ENCODE results near the gene GNAQ. TPM values are rescaled to one million over a fixed set of nuclear protein-coding genes. Genes with fewer than 3 reads are reported as not detected.

GNAQ gene
- total and polyA plus RNA-seq, 4 donors: 6.8 to 19.6 (median 12.6) TPM

DNA sequence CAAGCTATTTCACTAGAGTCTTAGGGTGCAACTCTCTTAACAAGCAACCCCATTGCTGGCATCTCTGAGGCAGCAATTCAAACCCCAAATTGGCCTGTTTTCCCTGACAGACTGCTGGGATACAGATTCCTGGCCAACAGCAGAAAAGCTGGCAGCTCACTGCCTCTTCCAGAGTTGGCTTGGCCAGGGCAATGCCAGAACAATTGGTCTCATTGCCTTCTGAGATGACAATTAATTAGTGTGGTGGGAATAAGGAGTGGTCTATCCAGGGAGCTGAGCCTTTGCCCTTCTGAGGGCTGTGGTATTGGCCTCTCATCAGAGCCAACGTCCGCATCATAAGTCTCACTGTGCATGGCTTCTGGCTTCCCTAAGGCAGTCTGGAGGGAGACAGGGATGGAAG lies 183.2 kb downstream of the GNAQ start:
- TF ChIP-seq HNF4A (conservative IDR thresholded peaks at IDR 0.05): no peak
- TF ChIP-seq GABPA (IDR thresholded peaks at IDR 0.05 in 1 of 2, conservative IDR thresholded peaks at IDR 0.05 in 1 of 2): no peak
- TF ChIP-seq FOXA2 (IDR thresholded peaks at IDR 0.05): no peak
- TF ChIP-seq YY1 (IDR thresholded peaks at IDR 0.05): no peak
- TF ChIP-seq, protein P1, sequence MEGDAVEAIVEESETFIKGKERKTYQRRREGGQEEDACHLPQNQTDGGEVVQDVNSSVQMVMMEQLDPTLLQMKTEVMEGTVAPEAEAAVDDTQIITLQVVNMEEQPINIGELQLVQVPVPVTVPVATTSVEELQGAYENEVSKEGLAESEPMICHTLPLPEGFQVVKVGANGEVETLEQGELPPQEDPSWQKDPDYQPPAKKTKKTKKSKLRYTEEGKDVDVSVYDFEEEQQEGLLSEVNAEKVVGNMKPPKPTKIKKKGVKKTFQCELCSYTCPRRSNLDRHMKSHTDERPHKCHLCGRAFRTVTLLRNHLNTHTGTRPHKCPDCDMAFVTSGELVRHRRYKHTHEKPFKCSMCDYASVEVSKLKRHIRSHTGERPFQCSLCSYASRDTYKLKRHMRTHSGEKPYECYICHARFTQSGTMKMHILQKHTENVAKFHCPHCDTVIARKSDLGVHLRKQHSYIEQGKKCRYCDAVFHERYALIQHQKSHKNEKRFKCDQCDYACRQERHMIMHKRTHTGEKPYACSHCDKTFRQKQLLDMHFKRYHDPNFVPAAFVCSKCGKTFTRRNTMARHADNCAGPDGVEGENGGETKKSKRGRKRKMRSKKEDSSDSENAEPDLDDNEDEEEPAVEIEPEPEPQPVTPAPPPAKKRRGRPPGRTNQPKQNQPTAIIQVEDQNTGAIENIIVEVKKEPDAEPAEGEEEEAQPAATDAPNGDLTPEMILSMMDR (IDR thresholded peaks at IDR 0.05; ENCODE audit: low read depth, low read length, missing input control): no peak
- TF ChIP-seq, protein P2, sequence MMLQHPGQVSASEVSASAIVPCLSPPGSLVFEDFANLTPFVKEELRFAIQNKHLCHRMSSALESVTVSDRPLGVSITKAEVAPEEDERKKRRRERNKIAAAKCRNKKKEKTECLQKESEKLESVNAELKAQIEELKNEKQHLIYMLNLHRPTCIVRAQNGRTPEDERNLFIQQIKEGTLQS (IDR thresholded peaks at IDR 0.05): no peak
- 91% methylated on average over 2 of the region's 2 CpGs for WGBS
- H3K27ac ChIP-seq (ENCODE audit: low read depth in 1 of 2, low read length in 2 of 2): peak overlapping the region in 1 of 2 donors; percentile 13

DNA sequence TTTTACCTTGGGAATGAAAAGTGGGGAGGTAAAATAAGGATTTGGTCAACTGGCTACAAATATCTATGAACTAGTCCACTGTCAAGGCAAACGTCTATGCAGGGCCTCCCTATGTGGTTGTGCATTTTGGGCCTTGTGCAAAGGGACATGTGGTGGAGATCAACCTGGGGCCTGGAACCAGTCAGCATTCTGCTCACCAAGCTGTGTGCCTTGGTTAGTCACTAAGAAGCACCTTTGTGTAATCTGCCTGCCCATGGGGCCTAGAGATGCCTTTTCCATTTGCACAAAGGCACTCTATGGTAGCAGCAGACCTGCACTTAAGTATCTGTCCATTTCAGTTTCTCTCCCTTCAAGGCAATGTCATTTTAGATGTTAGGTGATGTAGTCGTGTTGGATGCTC lies 184.0 kb downstream of the GNAQ start:
- H3K27me3 ChIP-seq (ENCODE audit: control insufficient read depth in 4 of 4, insufficient read depth in 4 of 4, low read length in 3 of 4): no peaks in the 10 kb centered on the region
- H3K27ac ChIP-seq (ENCODE audit: low read depth in 1 of 2, low read length in 2 of 2): peak overlapping the region in 1 of 2 donors; percentile 14
- no peaks in the 10 kb centered on the region for H3K36me3 ChIP-seq (ENCODE audit: control insufficient read depth in 4 of 4, insufficient read depth in 3 of 4, low read depth in 1 of 4, low read length in 3 of 4)
- WGBS: 86% methylated on average over 2 of the region's 2 CpGs
- no peak for DNase-seq (ENCODE audit: low spot score)
- TF ChIP-seq FOXA1 (IDR thresholded peaks at IDR 0.05) (no peak), YY1 (IDR thresholded peaks at IDR 0.05) (no peak), SP1 (IDR thresholded peaks at IDR 0.05) (no peak)
- TF ChIP-seq, protein P3, sequence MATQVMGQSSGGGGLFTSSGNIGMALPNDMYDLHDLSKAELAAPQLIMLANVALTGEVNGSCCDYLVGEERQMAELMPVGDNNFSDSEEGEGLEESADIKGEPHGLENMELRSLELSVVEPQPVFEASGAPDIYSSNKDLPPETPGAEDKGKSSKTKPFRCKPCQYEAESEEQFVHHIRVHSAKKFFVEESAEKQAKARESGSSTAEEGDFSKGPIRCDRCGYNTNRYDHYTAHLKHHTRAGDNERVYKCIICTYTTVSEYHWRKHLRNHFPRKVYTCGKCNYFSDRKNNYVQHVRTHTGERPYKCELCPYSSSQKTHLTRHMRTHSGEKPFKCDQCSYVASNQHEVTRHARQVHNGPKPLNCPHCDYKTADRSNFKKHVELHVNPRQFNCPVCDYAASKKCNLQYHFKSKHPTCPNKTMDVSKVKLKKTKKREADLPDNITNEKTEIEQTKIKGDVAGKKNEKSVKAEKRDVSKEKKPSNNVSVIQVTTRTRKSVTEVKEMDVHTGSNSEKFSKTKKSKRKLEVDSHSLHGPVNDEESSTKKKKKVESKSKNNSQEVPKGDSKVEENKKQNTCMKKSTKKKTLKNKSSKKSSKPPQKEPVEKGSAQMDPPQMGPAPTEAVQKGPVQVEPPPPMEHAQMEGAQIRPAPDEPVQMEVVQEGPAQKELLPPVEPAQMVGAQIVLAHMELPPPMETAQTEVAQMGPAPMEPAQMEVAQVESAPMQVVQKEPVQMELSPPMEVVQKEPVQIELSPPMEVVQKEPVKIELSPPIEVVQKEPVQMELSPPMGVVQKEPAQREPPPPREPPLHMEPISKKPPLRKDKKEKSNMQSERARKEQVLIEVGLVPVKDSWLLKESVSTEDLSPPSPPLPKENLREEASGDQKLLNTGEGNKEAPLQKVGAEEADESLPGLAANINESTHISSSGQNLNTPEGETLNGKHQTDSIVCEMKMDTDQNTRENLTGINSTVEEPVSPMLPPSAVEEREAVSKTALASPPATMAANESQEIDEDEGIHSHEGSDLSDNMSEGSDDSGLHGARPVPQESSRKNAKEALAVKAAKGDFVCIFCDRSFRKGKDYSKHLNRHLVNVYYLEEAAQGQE (IDR thresholded peaks at IDR 0.05): no peak
- TF ChIP-seq, protein P4, sequence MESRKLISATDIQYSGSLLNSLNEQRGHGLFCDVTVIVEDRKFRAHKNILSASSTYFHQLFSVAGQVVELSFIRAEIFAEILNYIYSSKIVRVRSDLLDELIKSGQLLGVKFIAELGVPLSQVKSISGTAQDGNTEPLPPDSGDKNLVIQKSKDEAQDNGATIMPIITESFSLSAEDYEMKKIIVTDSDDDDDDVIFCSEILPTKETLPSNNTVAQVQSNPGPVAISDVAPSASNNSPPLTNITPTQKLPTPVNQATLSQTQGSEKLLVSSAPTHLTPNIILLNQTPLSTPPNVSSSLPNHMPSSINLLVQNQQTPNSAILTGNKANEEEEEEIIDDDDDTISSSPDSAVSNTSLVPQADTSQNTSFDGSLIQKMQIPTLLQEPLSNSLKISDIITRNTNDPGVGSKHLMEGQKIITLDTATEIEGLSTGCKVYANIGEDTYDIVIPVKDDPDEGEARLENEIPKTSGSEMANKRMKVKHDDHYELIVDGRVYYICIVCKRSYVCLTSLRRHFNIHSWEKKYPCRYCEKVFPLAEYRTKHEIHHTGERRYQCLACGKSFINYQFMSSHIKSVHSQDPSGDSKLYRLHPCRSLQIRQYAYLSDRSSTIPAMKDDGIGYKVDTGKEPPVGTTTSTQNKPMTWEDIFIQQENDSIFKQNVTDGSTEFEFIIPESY (IDR thresholded peaks at IDR 0.05): no peak
- H3K4me3 ChIP-seq (ENCODE audit: low read depth in 1 of 3, low read length in 3 of 3): no peak overlapping the region
- H3K9ac ChIP-seq (ENCODE audit: low read depth in 1 of 2, low read length in 2 of 2): no peak overlapping the region
- H3K9me3 ChIP-seq (ENCODE audit: control insufficient read depth in 4 of 4, low read length in 3 of 4): no peaks in the 10 kb centered on the region
- peaks cover 3 to 11% (median 11%) of the 10 kb centered on the region in 4 donors for H3K4me1 ChIP-seq (ENCODE audit: control insufficient read depth in 4 of 4, insufficient read depth in 4 of 4, low read length in 3 of 4)

More for the DNA sequence above, 183.2 kb downstream of the GNAQ start:
- Histone ChIP-seq H3K4me3 (ENCODE audit: low read depth in 1 of 3, low read length in 3 of 3) (no peak overlapping the region), H3K4me1 (ENCODE audit: control insufficient read depth in 4 of 4, insufficient read depth in 4 of 4, low read length in 3 of 4) (peaks cover 5 to 19% (median 16%) of the 10 kb centered on the region in 4 donors), H3K36me3 (ENCODE audit: control insufficient read depth in 4 of 4, insufficient read depth in 3 of 4, low read depth in 1 of 4, low read length in 3 of 4) (no peaks in the 10 kb centered on the region), H3K9ac (ENCODE audit: low read depth in 1 of 2, low read length in 2 of 2) (no peak overlapping the region), H3K9me3 (ENCODE audit: control insufficient read depth in 4 of 4, low read length in 3 of 4) (no peaks in the 10 kb centered on the region), H3K27me3 (ENCODE audit: control insufficient read depth in 4 of 4, insufficient read depth in 4 of 4, low read length in 3 of 4) (no peaks in the 10 kb centered on the region)
- DNase-seq (ENCODE audit: low spot score): no peak
